ENCODE measurements around the gene BEGAIN.

Gene BEGAIN

DNA sequence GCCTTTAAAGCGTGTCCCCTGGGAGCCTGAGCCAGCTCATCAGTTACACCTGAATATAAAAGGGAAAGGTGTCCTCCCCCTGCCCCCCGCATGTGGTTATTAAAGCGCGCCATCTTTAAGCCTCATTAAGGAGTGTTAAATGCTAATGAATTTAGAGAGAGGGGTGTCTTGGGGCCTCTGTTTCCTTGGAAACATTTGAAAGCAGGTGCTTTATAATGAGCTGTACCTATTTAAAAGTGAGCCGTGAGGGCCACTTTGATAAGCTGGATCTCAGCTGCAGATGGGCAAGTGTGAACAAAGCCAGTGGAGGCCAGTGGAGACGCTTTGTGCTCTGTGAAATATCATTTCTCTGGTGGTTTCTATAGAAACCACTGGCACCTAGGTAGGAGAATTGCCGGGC, 84.0 kb downstream of the BEGAIN start:
- no peak for DNase-seq

GRCh38 chr14:100502622-100503220, 84.5 kb downstream of the BEGAIN start:
- DNase-seq, result no peak

- DNase-seq, result no peak
These were observed 87.1 kb downstream of the BEGAIN start for GRCh38 chr14:100500128-100500527.

DNA sequence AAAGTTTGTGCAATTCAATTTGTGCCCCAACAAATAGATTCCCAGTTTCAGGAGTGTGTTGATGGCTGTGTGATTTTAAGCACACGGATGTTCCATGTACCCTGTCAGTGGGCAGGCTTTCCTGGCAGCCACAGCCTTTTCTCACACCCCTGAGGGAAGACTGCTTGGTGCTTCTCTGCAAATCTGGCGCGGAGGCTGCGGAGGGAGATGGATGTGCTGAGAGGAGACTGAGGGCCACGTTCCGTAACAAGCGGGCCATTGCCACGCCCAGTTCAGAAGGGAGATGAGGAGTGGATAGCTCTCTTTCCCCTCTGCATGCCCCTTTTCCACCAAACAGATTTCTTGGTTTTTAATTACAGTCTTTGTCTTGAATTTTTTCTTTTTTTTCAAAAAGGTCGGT, 89.1 kb downstream of the BEGAIN start:
- DNase-seq, result no peak

- DNase-seq, result no peak
These were observed 91.3 kb downstream of the BEGAIN start for GRCh38 chr14:100495917-100496316.

DNA sequence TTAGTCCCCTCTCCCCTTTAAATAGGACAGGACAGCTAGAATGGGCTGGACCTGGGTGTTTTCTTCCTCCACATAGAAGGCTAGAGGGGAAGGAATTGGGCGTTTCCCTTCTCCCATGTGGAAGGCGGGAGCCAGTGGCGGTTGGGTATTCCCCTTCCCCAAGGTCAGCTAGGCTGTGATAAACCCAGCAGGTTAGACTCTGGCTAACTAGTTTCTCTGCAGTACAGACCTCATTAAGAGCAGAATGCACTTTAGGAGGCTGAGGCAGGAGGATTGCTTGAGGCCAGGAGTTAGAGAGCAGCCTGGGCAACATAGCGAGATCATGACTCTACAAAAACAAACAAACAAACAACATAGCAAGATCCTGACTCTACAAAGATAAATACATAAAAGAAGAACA, 92.6 kb downstream of the BEGAIN start:
- no peak for DNase-seq

DNA sequence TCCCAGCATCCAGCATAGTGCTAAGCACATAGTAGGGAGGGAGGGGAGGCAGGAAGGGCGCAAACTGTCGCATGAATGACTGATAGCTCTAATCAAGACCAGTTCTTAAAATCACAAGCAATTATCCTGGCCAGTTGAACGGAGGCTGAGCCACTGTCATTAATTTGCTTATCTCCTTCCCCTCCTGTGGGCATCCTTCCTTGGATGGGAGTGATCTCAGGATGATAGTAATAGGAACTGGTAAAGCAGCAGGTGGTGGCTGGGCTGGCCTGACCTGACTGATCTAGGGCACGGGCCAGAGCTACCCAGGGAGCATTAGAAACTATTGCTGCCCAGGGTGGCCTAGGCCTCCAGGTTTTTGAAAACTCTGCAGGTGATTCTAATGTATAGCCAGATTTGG, 97.0 kb downstream of the BEGAIN start:
- DNase-seq, result no peak

GRCh38 chr14:100488057-100488456, 99.2 kb downstream of the BEGAIN start:
- no peak for DNase-seq

DNA sequence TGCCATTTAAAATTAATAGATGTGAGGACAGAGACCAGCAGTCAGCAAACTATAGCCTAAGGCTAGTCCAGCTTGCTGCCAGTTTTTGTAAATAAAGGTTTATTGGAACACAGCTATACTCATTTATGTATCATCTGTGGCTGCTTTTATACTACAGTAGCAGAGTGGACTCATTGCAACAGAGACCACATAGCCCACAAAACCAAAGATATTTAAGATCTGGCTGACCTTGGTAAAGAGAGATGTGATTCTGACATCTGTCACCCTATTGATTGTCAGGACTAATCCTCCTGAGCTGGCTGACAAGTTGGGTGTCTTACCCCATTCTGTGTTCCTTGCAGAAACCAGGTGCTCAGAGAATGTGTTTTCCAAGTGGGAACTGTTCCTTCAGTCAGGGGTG, 99.9 kb downstream of the BEGAIN start:
- no peak for DNase-seq
